Upper lobe of left lung (tissue), 6 donors: Measurements from ENCODE around the gene SH3RF1. TPM values are rescaled to one million over a fixed set of nuclear protein-coding genes. Genes with fewer than 3 reads are reported as not detected.

ENCODE experiments used
- ATAC-seq, 2 donors: fragments of 200-7000 bp; cut with Tn5 transposase; one replicate each; pipeline ENCODE4 v1.9.1; 2022; ENCODE audit warnings: mild to moderate bottlenecking in 2 of 2, moderate library complexity in 2 of 2; ENCODE audit not compliant: low FRiP score in 2 of 2
- DNase-seq, 2 donors: peaks; one replicate each; pipeline ENCODE4 v3.0.0-alpha.2; 2019 to 2020
- H3K27ac ChIP-seq, 4 donors: fragments of 200-600 bp; sonication (generic); one replicate each; pipeline ENCODE4 v1.5.1; 2016 to 2019
- H3K27me3 ChIP-seq, 4 donors: fragments of 200-600 bp; sonication (generic); one replicate each; pipeline ENCODE4 v1.5.1; 2017 to 2019
- H3K36me3 ChIP-seq, 4 donors: fragments of 200-600 bp; sonication (generic); one replicate each; pipeline ENCODE4 v1.5.1; 2016 to 2019
- H3K4me1 ChIP-seq, 4 donors: fragments of 200-600 bp; sonication (generic); one replicate each; pipeline ENCODE4 v1.5.1; 2018 to 2019
- H3K4me3 ChIP-seq, 4 donors: fragments of 200-600 bp; sonication (generic); one replicate each; pipeline ENCODE4 v1.5.1; 2017 to 2019; ENCODE audit warnings: mild to moderate bottlenecking in 2 of 4, moderate library complexity in 1 of 4
- H3K9me3 ChIP-seq, 4 donors: fragments of 200-600 bp; sonication (generic); one replicate each; pipeline ENCODE4 v1.5.1; 2018 to 2019
- EP300 ChIP-seq, 4 donors: sonication (generic); formaldehyde crosslinking; IDR thresholded peaks; one replicate each; pipeline ENCODE4 v1.5.1; 2017; ENCODE audit warnings: antibody characterized with exemption in 4 of 4, control low read depth in 2 of 4
- POLR2A ChIP-seq, 4 donors: fragments of 450-650 bp; IDR thresholded peaks; one replicate each; pipeline ENCODE4 v1.5.1; 2016 to 2017; ENCODE audit warnings: antibody characterized with exemption in 4 of 4, mild to moderate bottlenecking in 2 of 4
- POLR2AphosphoS5 ChIP-seq, 2 donors: sonication (generic); formaldehyde crosslinking; IDR thresholded peaks; one replicate each; pipeline ENCODE4 v1.5.1; 2017; ENCODE audit warnings: antibody characterized with exemption in 2 of 2
- WGBS, 2 donors: methylation state at CpG; one replicate each; pipeline ENCODE4 v1.1.5; 2017 to 2018; 5-methylcytosine and 5-hydroxymethylcytosine counted together
- total RNA-seq, 6 donors: library from RNA; depleted of rRNA in 4 of 6; stranded (reverse); fragments of >200 nt in 4 of 6; gene quantifications; one replicate each; pipeline versions ENCODE4 v1.1.0 to v1.2.1, GENCODE V29; 2016 to 2021
- TF ChIP-seq, protein P1 (sequence below), 6 experiments: fragments of 450-650 bp in 4 of 6; fragments of 200-600 bp in 2 of 6; sonication (generic) in 2 of 6; IDR thresholded peaks; one replicate each; pipeline ENCODE4 v1.5.1; 2016 to 2019; ENCODE audit warnings: antibody characterized with exemption in 6 of 6
- donor health status: DM: no; HTN: no; CAD: no; lungs with moderate emphysema.
- donor health status: DM: no; HTN: yes; CAD: no; lungs with severe emphysema.

The SH3RF1 gene
- total RNA-seq, 6 donors from 2014 or later: 27.1 to 38.7 (median 34.3) TPM

DNA sequence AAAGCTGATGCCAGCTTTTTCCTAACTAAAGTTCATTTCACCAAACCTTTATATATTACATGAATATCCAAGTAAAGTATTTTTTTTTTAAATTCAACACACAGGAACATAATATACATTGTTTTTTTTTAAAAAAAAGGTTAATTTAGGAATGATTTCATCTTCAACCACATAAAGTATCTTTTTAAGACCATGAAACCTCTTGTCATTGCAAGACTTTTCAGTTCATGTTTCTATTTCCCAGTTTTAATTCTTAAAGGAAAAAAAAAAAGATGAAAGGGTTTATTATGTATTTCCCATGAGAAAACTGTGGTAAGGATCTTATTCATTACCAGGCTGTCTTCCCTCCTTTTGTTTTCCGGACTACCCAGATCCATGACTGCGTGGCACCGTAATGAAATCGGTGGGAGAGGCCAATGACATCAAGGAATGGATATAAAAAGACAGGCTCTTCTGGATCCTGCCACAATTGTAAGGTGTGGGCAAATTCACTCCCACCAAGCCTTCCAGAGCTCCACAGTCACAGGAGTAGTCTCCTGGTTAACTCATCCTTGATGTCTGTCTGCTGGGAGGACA lies 176.0 kb downstream of the SH3RF1 start:
- DNase-seq: no peak
- TF ChIP-seq POLR2A (IDR thresholded peaks at IDR 0.05) (no peak), EP300 (IDR thresholded peaks at IDR 0.05) (no peak), POLR2AphosphoS5 (IDR thresholded peaks at IDR 0.05) (no peak)
- TF ChIP-seq, protein P1, sequence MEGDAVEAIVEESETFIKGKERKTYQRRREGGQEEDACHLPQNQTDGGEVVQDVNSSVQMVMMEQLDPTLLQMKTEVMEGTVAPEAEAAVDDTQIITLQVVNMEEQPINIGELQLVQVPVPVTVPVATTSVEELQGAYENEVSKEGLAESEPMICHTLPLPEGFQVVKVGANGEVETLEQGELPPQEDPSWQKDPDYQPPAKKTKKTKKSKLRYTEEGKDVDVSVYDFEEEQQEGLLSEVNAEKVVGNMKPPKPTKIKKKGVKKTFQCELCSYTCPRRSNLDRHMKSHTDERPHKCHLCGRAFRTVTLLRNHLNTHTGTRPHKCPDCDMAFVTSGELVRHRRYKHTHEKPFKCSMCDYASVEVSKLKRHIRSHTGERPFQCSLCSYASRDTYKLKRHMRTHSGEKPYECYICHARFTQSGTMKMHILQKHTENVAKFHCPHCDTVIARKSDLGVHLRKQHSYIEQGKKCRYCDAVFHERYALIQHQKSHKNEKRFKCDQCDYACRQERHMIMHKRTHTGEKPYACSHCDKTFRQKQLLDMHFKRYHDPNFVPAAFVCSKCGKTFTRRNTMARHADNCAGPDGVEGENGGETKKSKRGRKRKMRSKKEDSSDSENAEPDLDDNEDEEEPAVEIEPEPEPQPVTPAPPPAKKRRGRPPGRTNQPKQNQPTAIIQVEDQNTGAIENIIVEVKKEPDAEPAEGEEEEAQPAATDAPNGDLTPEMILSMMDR (IDR thresholded peaks at IDR 0.05): no peak
- WGBS, 2 donors: 87 to 99% methylated on average over 4 of the region's 4 CpGs
- Histone ChIP-seq H3K27me3 (no peaks in the 10 kb centered on the region), H3K4me3 (no peak overlapping the region), H3K36me3 (peaks cover 3 to 48% (median 6%) of the 10 kb centered on the region in 4 donors), H3K9me3 (peaks cover 5 to 16% (median 8%) of the 10 kb centered on the region in 4 donors), H3K4me1 (peaks cover 0 to 12% (median 10%) of the 10 kb centered on the region in 4 donors), H3K27ac (no peak overlapping the region)
- ATAC-seq: no peak

- 93% methylated on average over 3 of the region's 3 CpGs for WGBS, 2 donors
- ATAC-seq (no peak), DNase-seq (no peak)
- Histone ChIP-seq H3K36me3 (peaks cover 3 to 42% (median 6%) of the 10 kb centered on the region in 4 donors), H3K4me1 (no peaks in the 10 kb centered on the region), H3K4me3 (no peak overlapping the region), H3K9me3 (peaks cover 5 to 16% (median 8%) of the 10 kb centered on the region in 4 donors), H3K27ac (no peak overlapping the region), H3K27me3 (no peaks in the 10 kb centered on the region)
- TF ChIP-seq POLR2AphosphoS5 (IDR thresholded peaks at IDR 0.05): no peak
These were observed 177.8 kb downstream of the SH3RF1 start for GRCh38 chr4:169092889-169093522.

DNA sequence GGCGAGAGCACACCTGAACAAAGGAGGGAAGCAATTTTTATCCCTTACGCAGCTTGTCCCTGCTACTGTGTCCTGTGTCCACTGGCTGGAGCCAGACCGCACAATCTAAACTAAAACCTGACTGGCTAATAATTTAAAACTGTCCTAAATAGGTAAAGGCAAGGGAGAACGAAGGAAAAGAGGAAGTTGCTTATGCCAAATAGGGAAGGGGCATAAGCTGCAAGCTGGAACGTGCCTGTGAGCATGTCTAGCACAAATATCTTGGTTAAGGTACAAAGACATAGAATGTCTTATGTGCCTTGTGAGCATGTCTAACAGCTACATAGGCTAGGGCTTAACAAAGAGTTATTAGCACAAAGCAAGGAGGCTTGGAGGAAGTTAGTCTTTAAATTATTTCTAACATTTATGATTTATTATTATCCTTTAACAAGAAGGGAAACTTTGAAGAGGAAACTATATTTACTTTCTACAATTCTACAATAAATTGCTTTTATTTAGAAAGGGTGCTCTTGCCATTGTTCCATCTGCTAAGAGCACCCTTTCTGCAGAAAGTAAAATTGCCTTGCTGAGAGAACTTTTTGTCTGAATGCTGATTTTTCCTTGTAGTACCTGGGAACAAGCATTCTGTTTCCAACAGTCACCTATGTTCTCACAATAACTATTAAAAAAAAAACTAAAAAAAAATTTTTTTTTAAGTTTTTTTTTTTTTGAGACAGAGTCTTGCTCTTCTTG lies 180.1 kb downstream of the SH3RF1 start:
- no peak for TF ChIP-seq EP300 (IDR thresholded peaks at IDR 0.05)
- no peak for TF ChIP-seq POLR2A (IDR thresholded peaks at IDR 0.05)
- no peak for TF ChIP-seq POLR2AphosphoS5 (IDR thresholded peaks at IDR 0.05)
- TF ChIP-seq, protein P1 (IDR thresholded peaks at IDR 0.05): no peak
- WGBS, 2 donors: 81 to 89% methylated on average over 5 of the region's 5 CpGs
- ATAC-seq (no peak), DNase-seq (no peak)
- no peaks in the 10 kb centered on the region for H3K27me3 ChIP-seq
- H3K4me1 ChIP-seq: no peaks in the 10 kb centered on the region
- peaks cover 0 to 21% (median 3%) of the 10 kb centered on the region in 4 donors for H3K36me3 ChIP-seq
- no peak overlapping the region for H3K4me3 ChIP-seq
- H3K27ac ChIP-seq: no peak overlapping the region
- peaks cover 5 to 16% (median 8%) of the 10 kb centered on the region in 4 donors for H3K9me3 ChIP-seq

DNA sequence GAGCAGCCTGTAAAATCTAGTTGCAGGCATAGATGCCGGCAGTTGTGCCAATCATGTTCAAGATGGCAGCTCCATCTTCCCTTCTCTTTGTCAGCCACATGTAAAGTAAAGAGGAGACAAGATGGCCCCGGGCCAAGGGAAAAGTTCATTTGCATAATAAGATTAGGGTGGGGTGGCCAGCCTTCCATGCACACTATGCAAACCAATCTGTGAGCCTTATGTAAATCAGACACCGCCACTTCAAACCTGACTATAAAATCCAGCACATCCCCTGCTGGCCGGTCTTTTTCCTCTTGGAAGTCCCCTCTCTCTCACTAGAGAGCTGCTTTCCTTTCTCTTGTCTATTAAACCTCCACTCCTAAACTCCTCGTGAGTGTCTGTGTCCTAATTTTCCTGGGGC lies 181.8 kb downstream of the SH3RF1 start:
- Histone ChIP-seq H3K27ac (no peak overlapping the region), H3K9me3 (peaks cover 5 to 16% (median 8%) of the 10 kb centered on the region in 4 donors), H3K4me1 (no peaks in the 10 kb centered on the region), H3K4me3 (no peak overlapping the region), H3K27me3 (no peaks in the 10 kb centered on the region), H3K36me3 (peaks cover 0 to 10% (median 2%) of the 10 kb centered on the region in 4 donors)
- 95 to 97% methylated on average over 5 of the region's 5 CpGs for WGBS, 2 donors
- TF ChIP-seq POLR2AphosphoS5 (IDR thresholded peaks at IDR 0.05): no peak
- TF ChIP-seq, protein P1 (IDR thresholded peaks at IDR 0.05): no peak
- no peak for TF ChIP-seq EP300 (IDR thresholded peaks at IDR 0.05)
- TF ChIP-seq POLR2A (IDR thresholded peaks at IDR 0.05): no peak
- DNase-seq (no peak), ATAC-seq (no peak)

- Histone ChIP-seq H3K27me3 (no peaks in the 10 kb centered on the region), H3K4me1 (peaks cover 13 to 14% (median 14%) of the 10 kb centered on the region in 4 donors), H3K9me3 (peaks cover 0 to under 1% (median 0%) of the 10 kb centered on the region in 4 donors), H3K27ac (no peak overlapping the region), H3K4me3 (no peak overlapping the region), H3K36me3 (peaks cover 0 to 5% (median 0%) of the 10 kb centered on the region in 4 donors)
- DNase-seq (no peak), ATAC-seq (no peak)
- TF ChIP-seq, protein P1 (IDR thresholded peaks at IDR 0.05): no peak
- TF ChIP-seq EP300 (IDR thresholded peaks at IDR 0.05) (no peak), POLR2AphosphoS5 (IDR thresholded peaks at IDR 0.05) (no peak), POLR2A (IDR thresholded peaks at IDR 0.05) (no peak)
- WGBS, 2 donors: 90 to 92% methylated on average over 4 of the region's 4 CpGs
These were observed 185.8 kb downstream of the SH3RF1 start for GRCh38 chr4:169084954-169085353.
